ENCODE measurements around the gene KRT17. TPM values are rescaled to one million over a fixed set of nuclear protein-coding genes. Genes with fewer than 3 reads are reported as not detected.

Gene KRT17
- total and polyA plus RNA-seq, 2 donors (not counting 1 experiment from before 2014, with no cell fraction given) = not detected

DNA sequence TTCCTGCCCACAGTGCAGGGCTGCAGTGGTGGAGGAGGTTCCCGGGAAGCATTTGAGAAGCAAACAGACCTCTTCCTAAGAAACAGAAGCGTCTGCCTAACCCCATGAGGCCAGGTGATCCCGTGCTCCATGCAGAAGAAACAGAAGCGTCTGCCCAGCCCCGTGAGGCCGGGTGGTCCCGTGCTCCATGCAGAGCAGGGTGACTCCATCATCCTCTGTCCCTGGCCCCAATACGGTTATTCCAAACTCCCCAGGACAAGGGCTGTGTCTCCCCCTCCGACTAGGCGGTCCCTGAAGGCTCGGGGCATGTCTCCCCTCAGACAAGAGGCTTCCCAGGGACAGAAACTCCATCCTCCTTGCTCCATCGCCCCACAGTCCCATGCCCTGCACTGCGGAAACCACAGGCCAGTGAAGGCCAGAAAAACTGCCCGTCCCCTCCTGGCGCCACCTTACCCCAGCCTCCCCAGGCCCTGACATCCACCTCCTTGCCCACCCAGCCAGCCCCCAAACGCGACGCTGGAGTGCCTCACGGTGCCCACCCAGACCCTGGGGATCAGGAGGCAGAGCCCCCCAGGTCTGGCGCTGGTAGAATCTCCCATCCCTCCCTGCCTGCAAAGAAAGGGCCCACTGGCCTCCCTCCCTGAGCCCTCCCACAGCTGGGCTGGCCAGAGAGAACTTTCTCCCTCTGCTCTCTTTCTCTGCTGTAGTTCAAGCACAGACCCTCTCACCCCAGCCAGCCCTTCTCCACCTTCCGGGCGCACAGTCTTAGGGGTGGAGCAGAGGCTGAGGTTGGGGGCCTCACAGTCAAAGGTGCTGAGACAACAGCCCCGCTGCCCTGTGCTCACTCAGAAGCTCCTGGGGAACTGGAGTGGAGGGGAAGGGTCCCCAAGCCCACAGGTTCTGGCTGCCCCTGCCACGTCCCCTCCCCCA is 30.6 kb upstream of the KRT17 start:
- ChIA-PET CTCF (interaction anchor here (11.9 kb wide), 1 partner anchor 10 kb away, joined by 438 read pairs; no protein-coding TSS in a partner anchor), POLR2A (no interaction called here)
- no peak for DNase-seq
- no peak overlapping the region for H2AFZ ChIP-seq (ENCODE audit: insufficient read depth, low read depth, low read length, poor library complexity, severe bottlenecking)
- 90% methylated on average over 19 of the region's 24 CpGs for whole genome bisulfite sequencing (ENCODE audit: insufficient coverage)
- H3K4me1 ChIP-seq (ENCODE audit: control insufficient read depth in 2 of 2, insufficient read depth in 2 of 2, low read length in 2 of 2) = no peaks in the 10 kb centered on the region
- H3K79me2 ChIP-seq (ENCODE audit: control insufficient read depth, insufficient read depth, low read length) = no peaks in the 10 kb centered on the region
- Mint-ChIP-seq H3K27me3 (no peaks in the 10 kb centered on the region), H3K9me3 (ENCODE audit: insufficient read depth) (no peaks in the 10 kb centered on the region), H3K4me1 (no peaks in the 10 kb centered on the region), H3K4me3 (no peak overlapping the region), H3K27ac (no peak overlapping the region)
- no peak for ATAC-seq (ENCODE audit: low read depth)
- H3K27me3 ChIP-seq (replicated peaks in 1 of 4; ENCODE audit: control extremely low read depth in 1 of 4, control insufficient read depth in 3 of 4, insufficient read depth in 4 of 4, low read length in 3 of 4) = no peaks in the 10 kb centered on the region
- no peak overlapping the region for H3K27ac ChIP-seq (ENCODE audit: low read length in 2 of 2)
- intact Hi-C loops (cut with micrococcal nuclease) = no loop called here
- H3K4me2 ChIP-seq (replicated peaks; ENCODE audit: low read depth, low read length, poor library complexity, severe bottlenecking) = no peak overlapping the region
- no peaks in the 10 kb centered on the region for H3K36me3 ChIP-seq (replicated peaks in 1 of 2; ENCODE audit: control extremely low read depth in 1 of 2, control insufficient read depth in 1 of 2, extremely low read depth in 1 of 2, insufficient read depth in 2 of 2, low read length in 1 of 2)
- no peaks in the 10 kb centered on the region for H3K9me3 ChIP-seq (ENCODE audit: control extremely low read depth in 1 of 3, control insufficient read depth in 2 of 3, insufficient read depth in 1 of 3, low read length in 2 of 3)
- H4K20me1 ChIP-seq (ENCODE audit: control insufficient read depth, insufficient read depth, low read length, poor library complexity, severe bottlenecking) = no peaks in the 10 kb centered on the region
- H3K9ac ChIP-seq (ENCODE audit: low read length) = no peak overlapping the region
- TF ChIP-seq EZH2 (IDR thresholded peaks at IDR 0.05; ENCODE audit: borderline replicate concordance, insufficient read depth, low read depth, low read length, poor library complexity, severe bottlenecking) = no peak
- TF ChIP-seq, protein P1, sequence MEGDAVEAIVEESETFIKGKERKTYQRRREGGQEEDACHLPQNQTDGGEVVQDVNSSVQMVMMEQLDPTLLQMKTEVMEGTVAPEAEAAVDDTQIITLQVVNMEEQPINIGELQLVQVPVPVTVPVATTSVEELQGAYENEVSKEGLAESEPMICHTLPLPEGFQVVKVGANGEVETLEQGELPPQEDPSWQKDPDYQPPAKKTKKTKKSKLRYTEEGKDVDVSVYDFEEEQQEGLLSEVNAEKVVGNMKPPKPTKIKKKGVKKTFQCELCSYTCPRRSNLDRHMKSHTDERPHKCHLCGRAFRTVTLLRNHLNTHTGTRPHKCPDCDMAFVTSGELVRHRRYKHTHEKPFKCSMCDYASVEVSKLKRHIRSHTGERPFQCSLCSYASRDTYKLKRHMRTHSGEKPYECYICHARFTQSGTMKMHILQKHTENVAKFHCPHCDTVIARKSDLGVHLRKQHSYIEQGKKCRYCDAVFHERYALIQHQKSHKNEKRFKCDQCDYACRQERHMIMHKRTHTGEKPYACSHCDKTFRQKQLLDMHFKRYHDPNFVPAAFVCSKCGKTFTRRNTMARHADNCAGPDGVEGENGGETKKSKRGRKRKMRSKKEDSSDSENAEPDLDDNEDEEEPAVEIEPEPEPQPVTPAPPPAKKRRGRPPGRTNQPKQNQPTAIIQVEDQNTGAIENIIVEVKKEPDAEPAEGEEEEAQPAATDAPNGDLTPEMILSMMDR (IDR thresholded peaks at IDR 0.05) = no peak
- no peak overlapping the region for H3K4me3 ChIP-seq (ENCODE audit: control extremely low read depth in 1 of 5, extremely low read depth in 1 of 5, insufficient read depth in 1 of 5, low read depth in 2 of 5, low read length in 4 of 5)
